ENCODE results near the gene PCID2. TPM values are rescaled to one million over a fixed set of nuclear protein-coding genes. Genes with fewer than 3 reads are reported as not detected.
"Not testable (repeated sequence)": the region's sequence is repeated elsewhere in the genome, so short reads cannot be mapped to it uniquely, and the experiment has no call there.

Gene PCID2
- 10 to 100 TPM; 35.7 to 81.7 (median 44.3) TPM for total RNA-seq
- 10 to 100 TPM; 25.9 to 38.3 (median 32.3) TPM for polyA plus RNA-seq
- long read RNA-seq, donor 1, partial matches to known transcripts = 8 of 8 reads
- long read RNA-seq, donor 1, other reads (novel, unspliced or antisense) = 0 of 8 reads
- long read RNA-seq, donor 2 = 0 reads
- long read RNA-seq, donor 3, partial matches to known transcripts = 0 of 6 reads
- long read RNA-seq, donor 3, other reads (novel, unspliced or antisense) = 5 of 6 reads
- long read RNA-seq, donor 4 = 0 reads
- long read RNA-seq, donor 5, full-length matches to known transcripts = 2 of 7 reads
- long read RNA-seq, donor 5, partial matches to known transcripts = 0 of 7 reads
- long read RNA-seq, donor 5, other reads (novel, unspliced or antisense) = 5 of 7 reads
- long read RNA-seq, donor 6, full-length matches to known transcripts = 2 of 165 reads
- long read RNA-seq, donor 6, partial matches to known transcripts = 141 of 165 reads
- long read RNA-seq, donor 6, other reads (novel, unspliced or antisense) = 22 of 165 reads
- long read RNA-seq, donor 7, partial matches to known transcripts = 0 of 6 reads
- long read RNA-seq, donor 7, other reads (novel, unspliced or antisense) = 6 of 6 reads
- long read RNA-seq, donor 8, full-length matches to known transcripts = 2 of 17 reads
- long read RNA-seq, donor 8, partial matches to known transcripts = 15 of 17 reads
- long read RNA-seq, donor 8, other reads (novel, unspliced or antisense) = 0 of 17 reads
- long read RNA-seq, donor 9, partial matches to known transcripts = 0 of 5 reads
- long read RNA-seq, donor 9, other reads (novel, unspliced or antisense) = 5 of 5 reads
- long read RNA-seq, donor 10 = 0 reads

DNA sequence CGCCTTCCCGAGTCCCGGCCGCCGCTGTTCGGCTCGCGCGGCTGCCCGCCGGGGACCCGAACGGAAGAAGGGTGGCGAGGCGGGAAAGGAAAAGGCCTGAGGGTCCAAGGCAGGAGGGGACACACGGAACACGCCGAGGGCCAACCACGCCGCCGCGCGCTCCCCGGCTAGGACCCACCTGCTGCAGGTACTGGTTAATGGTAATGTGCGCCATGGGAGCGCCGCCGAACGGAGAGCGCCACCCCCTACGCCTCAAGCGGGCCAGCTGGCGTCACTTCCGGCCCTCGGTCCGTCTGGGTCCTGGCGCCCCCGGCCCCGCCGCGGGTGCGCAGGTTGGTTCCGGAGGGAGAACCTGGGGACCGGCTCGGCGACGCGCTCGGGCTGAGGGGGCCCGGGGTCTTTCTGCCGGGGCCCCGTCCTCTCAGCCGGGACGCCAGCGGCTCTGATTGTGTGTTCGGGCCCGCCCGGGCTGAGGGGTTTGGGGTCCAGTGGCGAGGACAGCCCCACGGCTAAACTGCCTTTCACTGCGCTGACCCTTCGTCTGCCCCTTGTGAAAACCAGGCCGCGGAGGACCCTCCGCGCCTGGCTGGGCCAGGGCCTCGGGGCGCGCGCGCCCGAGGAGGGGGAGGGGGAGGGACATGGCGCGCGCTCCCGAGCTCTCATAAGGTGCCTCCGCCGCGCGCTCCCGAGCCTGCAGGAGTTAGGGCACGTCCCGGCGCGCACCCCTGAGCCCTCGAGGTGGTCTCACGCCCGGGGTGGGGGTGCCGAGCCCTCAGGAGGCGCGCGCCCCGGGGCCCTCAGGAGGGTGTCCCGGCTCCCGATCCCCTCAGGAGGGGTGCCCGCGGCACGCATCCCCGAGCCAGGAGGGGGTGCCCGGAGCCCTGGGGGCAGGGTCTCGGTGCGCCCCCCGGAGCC is at the start of gene PCID2:
Gene PCID2, minus strand, starts transcription at position 249 of the 915 bp plus-strand sequence. Its CDS starts 35 bp downstream, at position 214.
- WGBS, 5 donors = 0 to 1% (median 0%) methylated on average over 13 to 101 of the region's 103 CpGs
- DNase-seq = peak; percentile 93 to 97
- no peak for TF ChIP-seq EP300 (IDR thresholded peaks at IDR 0.05)
- TF ChIP-seq, protein P1, sequence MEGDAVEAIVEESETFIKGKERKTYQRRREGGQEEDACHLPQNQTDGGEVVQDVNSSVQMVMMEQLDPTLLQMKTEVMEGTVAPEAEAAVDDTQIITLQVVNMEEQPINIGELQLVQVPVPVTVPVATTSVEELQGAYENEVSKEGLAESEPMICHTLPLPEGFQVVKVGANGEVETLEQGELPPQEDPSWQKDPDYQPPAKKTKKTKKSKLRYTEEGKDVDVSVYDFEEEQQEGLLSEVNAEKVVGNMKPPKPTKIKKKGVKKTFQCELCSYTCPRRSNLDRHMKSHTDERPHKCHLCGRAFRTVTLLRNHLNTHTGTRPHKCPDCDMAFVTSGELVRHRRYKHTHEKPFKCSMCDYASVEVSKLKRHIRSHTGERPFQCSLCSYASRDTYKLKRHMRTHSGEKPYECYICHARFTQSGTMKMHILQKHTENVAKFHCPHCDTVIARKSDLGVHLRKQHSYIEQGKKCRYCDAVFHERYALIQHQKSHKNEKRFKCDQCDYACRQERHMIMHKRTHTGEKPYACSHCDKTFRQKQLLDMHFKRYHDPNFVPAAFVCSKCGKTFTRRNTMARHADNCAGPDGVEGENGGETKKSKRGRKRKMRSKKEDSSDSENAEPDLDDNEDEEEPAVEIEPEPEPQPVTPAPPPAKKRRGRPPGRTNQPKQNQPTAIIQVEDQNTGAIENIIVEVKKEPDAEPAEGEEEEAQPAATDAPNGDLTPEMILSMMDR (IDR thresholded peaks at IDR 0.05) = peak in 1 of 7 experiments; percentile 11
- TF ChIP-seq POLR2A (IDR thresholded peaks at IDR 0.05) = peak in 2 of 4 donors; percentile 61 to 81
- TF ChIP-seq POLR2AphosphoS5 (IDR thresholded peaks at IDR 0.05) = peak; percentile 79 to 95 (median 90)
- H3K36me3 ChIP-seq = peaks cover 0 to 37% (median 22%) of the 10 kb centered on the region in 4 donors
- intact Hi-C loops (cut with DNase I; ENCODE audit: low total_unique reads) = no loop called here
- H3K27ac ChIP-seq = peak within 1 kb of the TSS; percentile 97 to 100 (median 100)
- no peaks in the 10 kb centered on the region for H3K27me3 ChIP-seq
- no peaks in the 10 kb centered on the region for H3K9me3 ChIP-seq
- peak within 1 kb of the TSS; percentile 89 to 98 (median 96) for H3K4me3 ChIP-seq
- peaks cover 49 to 81% (median 68%) of the 10 kb centered on the region in 4 donors for H3K4me1 ChIP-seq

DNA sequence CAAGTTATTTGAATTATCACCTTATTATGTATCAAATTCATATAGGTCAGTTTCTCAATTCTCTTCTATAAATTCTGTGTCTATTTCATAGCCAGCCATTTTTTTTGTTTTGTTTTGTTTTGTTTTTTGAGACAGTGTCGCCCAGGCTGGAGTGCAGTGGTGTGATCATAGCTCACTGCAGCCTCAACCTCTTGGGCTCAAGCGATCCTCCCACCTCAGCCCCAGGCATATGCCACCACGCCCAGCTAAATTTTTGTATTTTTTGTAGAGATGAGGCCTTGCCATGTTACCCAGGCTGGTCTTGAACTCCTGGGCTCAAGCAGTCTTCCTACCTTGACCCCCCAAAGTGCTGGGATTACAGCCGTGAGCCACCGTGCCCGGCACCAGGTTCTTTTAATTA is 49.4 kb upstream of the PCID2 start:
- H3K4me1 ChIP-seq; H3K27ac ChIP-seq; H3K9me3 ChIP-seq; DNase-seq; H3K4me3 ChIP-seq; H3K27me3 ChIP-seq; intact Hi-C loops (cut with DNase I; ENCODE audit: low total_unique reads): not testable (repeated sequence)
- peaks cover 42 to 100% (median 97%) of the 10 kb centered on the region in 4 donors for H3K36me3 ChIP-seq
- WGBS, 5 donors = 95 to 99% (median 97%) methylated on average over 6 of the region's 6 CpGs

DNA sequence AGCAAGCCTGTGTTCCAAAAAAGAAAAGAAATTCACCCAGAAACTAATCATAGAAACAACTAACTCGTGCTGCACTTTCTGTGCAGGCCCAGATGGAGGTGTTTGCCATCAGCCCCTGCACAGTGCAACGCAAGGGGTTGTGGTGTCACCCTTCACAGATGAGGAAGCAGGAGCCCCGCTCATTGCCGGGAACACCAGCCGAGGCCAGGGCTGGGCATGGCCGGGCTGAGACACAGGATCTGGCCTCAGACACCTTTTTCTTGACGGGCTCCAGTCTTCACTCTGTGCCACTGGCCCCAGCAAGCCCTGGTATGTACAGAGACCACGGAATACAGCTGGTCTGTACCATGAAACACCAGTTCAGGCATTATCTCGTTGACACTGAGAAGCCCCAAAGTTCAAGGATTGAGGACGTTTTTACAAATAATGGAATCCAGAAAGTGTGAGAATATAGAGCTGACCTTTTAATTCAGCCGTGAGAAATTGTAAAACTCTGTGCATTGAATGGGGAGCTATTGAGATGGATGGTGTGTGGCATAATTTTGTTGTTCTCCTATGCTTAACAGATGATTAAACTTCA is 44.1 kb upstream of the PCID2 start:
- no peak for DNase-seq
- TF ChIP-seq, protein P1 (IDR thresholded peaks at IDR 0.05) = no peak
- TF ChIP-seq POLR2A (IDR thresholded peaks at IDR 0.05) (no peak), POLR2AphosphoS5 (IDR thresholded peaks at IDR 0.05) (no peak), EP300 (IDR thresholded peaks at IDR 0.05) (no peak)
- Histone ChIP-seq H3K4me3 (no peak overlapping the region), H3K4me1 (no peaks in the 10 kb centered on the region), H3K27me3 (no peaks in the 10 kb centered on the region), H3K27ac (no peak overlapping the region), H3K9me3 (no peaks in the 10 kb centered on the region), H3K36me3 (peaks cover 48 to 100% (median 99%) of the 10 kb centered on the region in 4 donors)
- intact Hi-C loops (cut with DNase I; ENCODE audit: low total_unique reads) = no loop called here
- WGBS, 5 donors = 85 to 91% (median 90%) methylated on average over 11 of the region's 11 CpGs

All from stomach (tissue), 19 donors.